IMR-90 (cell line): ENCODE results near the gene ARMC9. TPM values are rescaled to one million over a fixed set of nuclear protein-coding genes. Genes with fewer than 3 reads are reported as not detected.

Experiments
- ATAC-seq: fragments of 200-7000 bp; cut with Tn5 transposase; 2 replicates; pipeline ENCODE4 v1.9.1; 2020; ENCODE audit warnings: low read depth, mild to moderate bottlenecking, moderate library complexity
- BruUV-seq: library from RNA; stranded (reverse); fragments of 400-500 nt; replicated peaks from 2 replicates; lab custom pipeline; 2021; lab: Mats Ljungman, UMichigan
- CTCF ChIA-PET: fragments of 300-600 bp; formaldehyde crosslinking; extraction: SDS; loops from one replicate; lab custom pipeline; 2021; ENCODE audit warnings: antibody characterized with exemption; lab: Yijun Ruan, JAX
- POLR2A ChIA-PET: fragments of 300-600 bp; sonication (Branson Sonifier 250); formaldehyde crosslinking; loops from one replicate; lab custom pipeline; 2022; ENCODE audit warnings: antibody characterized with exemption; ENCODE audit not compliant: unreplicated experiment; lab: Charles Lee
- DNase-seq: peaks from one replicate; pipeline ENCODE4 v3.0.0; 2013
- H2AFZ ChIP-seq: replicated peaks from 2 replicates; pipeline ENCODE3; 2013; ENCODE audit warnings: low read length, mild to moderate bottlenecking; ENCODE audit not compliant: poor library complexity
- H2AK5ac ChIP-seq: 2 replicates; pipeline ENCODE4 v1.6.1; 2013; ENCODE audit warnings: low read depth, low read length, inconsistent platforms
- H2AK9ac ChIP-seq: replicated peaks from 2 replicates; pipeline ENCODE3; 2013; ENCODE audit warnings: mild to moderate bottlenecking, low read depth, low read length, moderate library complexity; ENCODE audit not compliant: poor library complexity
- H2BK120ac ChIP-seq: 2 replicates; pipeline ENCODE4 v1.6.1; 2013; ENCODE audit warnings: low read depth, low read length, inconsistent platforms
- H2BK15ac ChIP-seq: 3 replicates; pipeline ENCODE4 v1.6.1; 2013; ENCODE audit warnings: low read depth, low read length, inconsistent platforms
- H2BK20ac ChIP-seq: 2 replicates; pipeline ENCODE4 v1.6.1; 2013; ENCODE audit warnings: low read depth, mild to moderate bottlenecking, inconsistent platforms, low read length, moderate library complexity
- H2BK5ac ChIP-seq: 2 replicates; pipeline ENCODE4 v1.6.1; 2013; ENCODE audit warnings: mild to moderate bottlenecking, low read depth, low read length, inconsistent platforms; ENCODE audit not compliant: poor library complexity, severe bottlenecking
- H3K14ac ChIP-seq: replicated peaks from 2 replicates; pipeline ENCODE4 v1.6.1; 2013; ENCODE audit warnings: low read depth, low read length, inconsistent platforms
- H3K18ac ChIP-seq: 2 replicates; pipeline ENCODE4 v1.6.1; 2013; ENCODE audit warnings: low read depth, low read length, control low read depth
- H3K23ac ChIP-seq: 2 replicates; pipeline ENCODE4 v1.6.1; 2013; ENCODE audit warnings: low read depth, low read length, inconsistent platforms
- H3K27ac ChIP-seq: 2 replicates; pipeline ENCODE4 v1.5.1; 2013; ENCODE audit warnings: mild to moderate bottlenecking, control low read depth, low read length; ENCODE audit not compliant: insufficient read depth
- H3K27me3 ChIP-seq: 2 replicates; pipeline ENCODE4 v1.6.1; 2013; ENCODE audit warnings: low read length; ENCODE audit not compliant: control insufficient read depth, insufficient read depth
- H3K36me3 ChIP-seq: 2 replicates; pipeline ENCODE4 v1.6.1; 2013; ENCODE audit warnings: low read length, mixed read lengths; ENCODE audit not compliant: control insufficient read depth, insufficient read depth
- H3K4ac ChIP-seq: 2 replicates; pipeline ENCODE4 v1.6.1; 2013; ENCODE audit warnings: low read depth, low read length, inconsistent platforms
- H3K4me1 ChIP-seq: 2 replicates; pipeline ENCODE4 v1.6.1; 2013; ENCODE audit warnings: low read length, mixed read lengths; ENCODE audit not compliant: control insufficient read depth, insufficient read depth
- H3K4me2 ChIP-seq: 2 replicates; pipeline ENCODE4 v1.6.1; 2013; ENCODE audit warnings: low read depth, mild to moderate bottlenecking, control low read depth, low read length, moderate library complexity
- H3K4me3 ChIP-seq: 2 replicates; pipeline ENCODE4 v1.5.1; 2013; ENCODE audit warnings: low read depth, mild to moderate bottlenecking, control low read depth, low read length, moderate library complexity; ENCODE audit not compliant: insufficient read depth
- H3K56ac ChIP-seq: 2 replicates; pipeline ENCODE4 v1.6.1; 2013; ENCODE audit warnings: low read length, inconsistent platforms; ENCODE audit not compliant: insufficient read depth; ENCODE audit errors: extremely low read depth
- H3K79me1 ChIP-seq, 2 experiments: 2 replicates each; pipeline ENCODE4 v1.6.1; 2013; ENCODE audit warnings: low read length in 2 of 2, inconsistent platforms in 1 of 2, low read depth in 1 of 2
- H3K9ac ChIP-seq: 2 replicates; pipeline ENCODE4 v1.6.1; 2013; ENCODE audit warnings: low read depth, low read length, control low read depth
- H3K9me1 ChIP-seq: 2 replicates; pipeline ENCODE4 v1.6.1; 2013; ENCODE audit warnings: low read length, inconsistent platforms; ENCODE audit not compliant: insufficient read depth
- H3K9me3 ChIP-seq: 2 replicates; pipeline ENCODE4 v1.6.1; 2013; ENCODE audit warnings: low read length; ENCODE audit not compliant: control insufficient read depth, insufficient read depth
- H4K20me1 ChIP-seq: 2 replicates; pipeline ENCODE4 v1.6.1; 2013; ENCODE audit warnings: low read length, inconsistent platforms; ENCODE audit not compliant: insufficient read depth
- H4K5ac ChIP-seq: 2 replicates; pipeline ENCODE4 v1.6.1; 2013; ENCODE audit warnings: mild to moderate bottlenecking, low read depth, low read length, control low read depth
- H4K8ac ChIP-seq, 2 experiments: 2 replicates each; pipeline ENCODE4 v1.6.1; 2013; ENCODE audit warnings: low read depth in 2 of 2, low read length in 2 of 2, control low read depth in 1 of 2, inconsistent platforms in 1 of 2
- H4K91ac ChIP-seq: 2 replicates; pipeline ENCODE4 v1.6.1; 2013; ENCODE audit warnings: low read depth, low read length, inconsistent platforms; ENCODE audit not compliant: insufficient read depth
- BHLHE40 ChIP-seq: fragments of 150-350 bp; IDR thresholded peaks from 2 replicates; pipeline ENCODE4 v1.6.1; 2016; ENCODE audit warnings: mild to moderate bottlenecking, low read depth, low read length
- CTCF ChIP-seq: conservative IDR thresholded peaks from 2 replicates; pipeline ENCODE4 v1.5.1; 2012; ENCODE audit warnings: mild to moderate bottlenecking, low read depth, low read length, improper control_type of control experiment
- ELK1 ChIP-seq: fragments of 150-350 bp; IDR thresholded peaks from 2 replicates; pipeline ENCODE4 v1.6.1; 2016; ENCODE audit warnings: low read depth, mild to moderate bottlenecking, low read length, moderate library complexity, borderline replicate concordance
- FOS ChIP-seq: fragments of 150-350 bp; IDR thresholded peaks from 2 replicates; pipeline ENCODE4 v1.6.1; 2016; ENCODE audit warnings: low read depth, low read length
- MAZ ChIP-seq: IDR thresholded peaks from 2 replicates; pipeline ENCODE4 v1.6.1; 2012; ENCODE audit warnings: low read depth, mild to moderate bottlenecking, low read length, improper control_type of control experiment, moderate library complexity, borderline replicate concordance
- POLR2A ChIP-seq: IDR thresholded peaks from 2 replicates; pipeline ENCODE4 v1.6.1; 2012; ENCODE audit warnings: mild to moderate bottlenecking, low read depth, low read length
- RAD21 ChIP-seq: IDR thresholded peaks from 2 replicates; pipeline ENCODE4 v1.6.1; 2012; ENCODE audit warnings: low read length, improper control_type of control experiment
- RCOR1 ChIP-seq: IDR thresholded peaks from 2 replicates; pipeline ENCODE4 v1.6.1; 2012; ENCODE audit warnings: mild to moderate bottlenecking, low read length, improper control_type of control experiment; ENCODE audit not compliant: insufficient replicate concordance
- RFX5 ChIP-seq: IDR thresholded peaks from 2 replicates; pipeline ENCODE4 v1.8.0; 2012; ENCODE audit warnings: low read depth, mild to moderate bottlenecking, low read length, moderate library complexity
- SMC3 ChIP-seq: fragments of 150-350 bp; IDR thresholded peaks from 2 replicates; pipeline ENCODE4 v1.6.1; 2016; ENCODE audit warnings: low read depth, mild to moderate bottlenecking, antibody characterized with exemption, low read length, moderate library complexity
- USF2 ChIP-seq: fragments of 150-350 bp; IDR thresholded peaks from 2 replicates; pipeline ENCODE4 v1.6.1; 2017; ENCODE audit warnings: mild to moderate bottlenecking, antibody characterized with exemption, low read length, low read depth
- WGBS, 2 experiments: methylation state at CpG; one replicate each; pipeline versions ENCODE4 v1.1.5 to v1.1.7; 2013; ENCODE audit warnings: missing lambda C conversion rate in 2 of 2; ENCODE audit not compliant: insufficient read length in 1 of 2; ENCODE audit errors: extremely low coverage in 2 of 2; 5-methylcytosine and 5-hydroxymethylcytosine counted together
- dilution Hi-C: fragments of 300-500 bp; cut with HindIII; formaldehyde crosslinking; loops from one replicate; pipeline ENCODE4 v1.14.3; 2018; ENCODE audit warnings: low sequenced_read_pairs; ENCODE audit not compliant: unreplicated experiment
- in situ Hi-C: fragments of 300-500 bp; cut with MboI; formaldehyde crosslinking; loops from 3 replicates; pipeline ENCODE4 v1.14.3; 2019; ENCODE audit warnings: low sequenced_read_pairs, inconsistent platforms, mixed read lengths
- intact Hi-C: fragments of 100-400 bp; cut with micrococcal nuclease; formaldehyde crosslinking; loops from 2 replicates; pipeline ENCODE4 v1.10.0; 2022
- polyA plus RNA-seq, 3 experiments: library from polyadenylated mRNA; depleted of rRNA; stranded (reverse); fragments of >200 nt; gene quantifications; 2 replicates each; pipeline ENCODE4 v1.2.3, GENCODE V29; 2012; ENCODE audit warnings: low replicate concordance in 1 of 3
- total RNA-seq: library from RNA; depleted of rRNA; stranded (reverse); fragments of >200 nt; gene quantifications from 2 replicates; pipeline ENCODE4 v1.2.3, GENCODE V29; 2012

Gene ARMC9
- total and polyA plus RNA-seq, 2 of the 4 experiments (the other 2 are of a cell fraction) = 36.0 to 46.6 TPM

GRCh38 chr2:231223458-231223976 is 25.1 kb downstream of the ARMC9 start:
- no peak overlapping the region for H2AK9ac ChIP-seq
- peaks cover 2% of the 10 kb centered on the region; the same call in 1 of the 2 replicates for H3K9me3 ChIP-seq
- peaks cover 20% of the 10 kb centered on the region for H3K36me3 ChIP-seq
- H3K79me1 ChIP-seq = peaks cover 0 to 14% of the 10 kb centered on the region in 2 experiments; a peak in 2 of 4 replicates
- peaks cover 14% of the 10 kb centered on the region for H3K9me1 ChIP-seq
- no peaks in the 10 kb centered on the region for H3K27me3 ChIP-seq
- POLR2A ChIA-PET = no interaction called here
- H3K14ac ChIP-seq = peak overlapping the region; percentile 89
- peak overlapping the region; percentile 89; the same call in 1 of the 2 replicates for H3K27ac ChIP-seq
- H2BK120ac ChIP-seq = peak overlapping the region; percentile 92
- ATAC-seq (peak; percentile 66), DNase-seq (peak; percentile 60)
- H3K23ac ChIP-seq = peak overlapping the region; percentile 64
- H2BK5ac ChIP-seq = peak overlapping the region; percentile 99
- H3K56ac ChIP-seq = peak overlapping the region; percentile 48; the same call in 1 of the 2 replicates
- H3K4me2 ChIP-seq = peak overlapping the region; percentile 36; the same call in 1 of the 2 replicates
- WGBS, 2 experiments = 10% methylated on average over 3 of the region's 6 CpGs; no CpG with 5 or more reads in 1 of the 2 experiments
- no peak overlapping the region for H3K4me3 ChIP-seq
- peaks cover 25% of the 10 kb centered on the region for H3K4me1 ChIP-seq
- intact Hi-C loops (loop anchor here (2.0 kb wide), 3 partner anchors 25 to 119 kb away; partner anchors contain the start of gene ARMC9), in situ Hi-C loops (no loop called here), dilution Hi-C loops (no loop called here)
- CTCF ChIA-PET = no interaction called here
- peak overlapping the region; percentile 56 for H3K9ac ChIP-seq
- H4K91ac ChIP-seq = peak overlapping the region; percentile 82
- H4K5ac ChIP-seq = peak overlapping the region; percentile 98
- TF ChIP-seq RAD21 (no peak), RCOR1 (no peak), MAZ (no peak), FOS (no peak), RFX5 (no peak), USF2 (no peak), SMC3 (no peak), BHLHE40 (no peak), POLR2A (no peak), CTCF (no peak), ELK1 (no peak)
- peak overlapping the region; percentile 97; the same call in 1 of the 2 replicates for H2BK20ac ChIP-seq
- H3K18ac ChIP-seq = peak overlapping the region; percentile 99
- peak overlapping the region; percentile 51; the same call in 1 of the 3 replicates for H2BK15ac ChIP-seq
- peak overlapping the region; percentile 90 for H3K4ac ChIP-seq
- peak overlapping the region; percentile 54 to 86; a peak in 2 of 4 replicates for H4K8ac ChIP-seq
- no peak overlapping the region for H2AFZ ChIP-seq
- no peaks in the 10 kb centered on the region for H4K20me1 ChIP-seq
- BruUV-seq = no TSS peak
- H2AK5ac ChIP-seq = no peak overlapping the region
